H1 (cell line): Measurements from ENCODE around the gene MBD5. TPM values are rescaled to one million over a fixed set of nuclear protein-coding genes. Genes with fewer than 3 reads are reported as not detected.

Experiments used
- CTCF ChIA-PET: fragments of 300-600 bp; sonication (Branson Sonifier 250); formaldehyde crosslinking; loops from one replicate; lab custom pipeline; 2021; ENCODE audit not compliant: partially characterized antibody; lab: Charles Lee
- POLR2A ChIA-PET: fragments of 300-600 bp; sonication (Branson Sonifier 250); formaldehyde crosslinking; loops from one replicate; lab custom pipeline; 2021; ENCODE audit warnings: inconsistent platforms; ENCODE audit not compliant: partially characterized antibody; lab: Charles Lee
- DNase-seq, 2 experiments: peaks; one replicate each; pipeline versions ENCODE4 v3.0.0 to v3.0.0-alpha.2; 2010 to 2022; ENCODE audit warnings: low spot score in 2 of 2, low read depth in 1 of 2, mixed read lengths in 1 of 2
- FAIRE-seq: peaks from 2 replicates; lab custom pipeline; 2011; peaks lifted over from hg19 to GRCh38; lab: Jason Lieb, UNC
- H2AFZ ChIP-seq: 2 replicates; pipeline ENCODE4 v1.8.1; 2012; ENCODE audit warnings: low read length, inconsistent platforms
- H2AK5ac ChIP-seq: 2 replicates; pipeline ENCODE4 v1.6.1; 2013; ENCODE audit warnings: low read depth, low read length
- H2BK120ac ChIP-seq: replicated peaks from 2 replicates; pipeline ENCODE3; 2013; ENCODE audit warnings: low read depth, low read length, inconsistent platforms
- H2BK12ac ChIP-seq: 2 replicates; pipeline ENCODE4 v1.6.1; 2013; ENCODE audit warnings: low read depth, low read length
- H2BK15ac ChIP-seq: 2 replicates; pipeline ENCODE4 v1.6.1; 2013; ENCODE audit warnings: low read length
- H2BK20ac ChIP-seq: 2 replicates; pipeline ENCODE4 v1.6.1; 2013; ENCODE audit warnings: low read length
- H2BK5ac ChIP-seq: 2 replicates; pipeline ENCODE4 v1.6.1; 2013; ENCODE audit warnings: low read depth, low read length
- H3K14ac ChIP-seq: 2 replicates; pipeline ENCODE4 v1.6.1; 2013; ENCODE audit warnings: inconsistent platforms; ENCODE audit not compliant: insufficient read length
- H3K18ac ChIP-seq: 2 replicates; pipeline ENCODE4 v1.6.1; 2013; ENCODE audit warnings: low read length; ENCODE audit errors: extremely low read depth
- H3K23ac ChIP-seq: 2 replicates; pipeline ENCODE4 v1.6.1; 2013; ENCODE audit warnings: inconsistent platforms; ENCODE audit not compliant: insufficient read length
- H3K23me2 ChIP-seq: 2 replicates; pipeline ENCODE4 v1.6.1; 2013; ENCODE audit warnings: low read depth, low read length
- H3K27ac ChIP-seq: 2 replicates; pipeline ENCODE4 v1.6.1; 2011; ENCODE audit warnings: low read depth, low read length, inconsistent platforms
- H3K27me3 ChIP-seq, 4 experiments: replicated peaks in 1 of 4; 1 replicate in 1 of 4; 2 replicates in 3 of 4; pipeline versions ENCODE4 v1.6.1 to v1.8.1; 2011 to 2013; ENCODE audit warnings: low read length in 3 of 4, mild to moderate bottlenecking in 3 of 4, inconsistent platforms in 2 of 4, mixed read lengths in 2 of 4, moderate library complexity in 1 of 4; ENCODE audit not compliant: control insufficient read depth in 3 of 4, insufficient read depth in 3 of 4; ENCODE audit errors: extremely low read depth in 1 of 4
- H3K36me3 ChIP-seq, 4 experiments: 2 replicates each; pipeline versions ENCODE4 v1.6.1 to v1.8.1; 2011 to 2013; ENCODE audit warnings: mild to moderate bottlenecking in 4 of 4, low read length in 3 of 4, moderate library complexity in 2 of 4, control low read depth in 1 of 4, inconsistent platforms in 1 of 4; ENCODE audit not compliant: insufficient read depth in 4 of 4, control insufficient read depth in 2 of 4
- H3K4ac ChIP-seq: replicated peaks from 2 replicates; pipeline ENCODE3; 2013; ENCODE audit warnings: low read length, low read depth, mixed read lengths, inconsistent platforms; ENCODE audit not compliant: insufficient read length
- H3K4me1 ChIP-seq, 4 experiments: replicated peaks in 1 of 4; 1 replicate in 1 of 4; 2 replicates in 3 of 4; pipeline versions ENCODE4 v1.6.1 to v1.8.1; 2011 to 2013; ENCODE audit warnings: low read length in 3 of 4, inconsistent platforms in 2 of 4, mixed read lengths in 1 of 4; ENCODE audit not compliant: insufficient read depth in 4 of 4, control insufficient read depth in 3 of 4
- H3K4me2 ChIP-seq, 2 experiments: 2 replicates each; pipeline versions ENCODE4 v1.6.1 to v1.8.1; 2011 to 2013; ENCODE audit warnings: low read depth in 2 of 2, low read length in 2 of 2, control low read depth in 1 of 2, inconsistent platforms in 1 of 2, mild to moderate bottlenecking in 1 of 2; ENCODE audit not compliant: insufficient read depth in 1 of 2
- H3K4me3 ChIP-seq, 4 experiments: fragments of 200-600, 300-600 bp in 1 of 4; sonication (generic), shearing (Covaris generic), sonication (Bioruptor Twin) in 1 of 4; 2 replicates each; pipeline versions ENCODE4 v1.5.1 to v1.8.1; 2011 to 2016; ENCODE audit warnings: low read length in 4 of 4, low read depth in 3 of 4, control low read depth in 2 of 4, inconsistent platforms in 2 of 4, mild to moderate bottlenecking in 2 of 4, mixed read lengths in 1 of 4, moderate library complexity in 1 of 4; ENCODE audit not compliant: insufficient read depth in 2 of 4; ENCODE audit errors: extremely low read depth in 1 of 4
- H3K56ac ChIP-seq: replicated peaks from 2 replicates; pipeline ENCODE3; 2013; ENCODE audit warnings: low read depth, mild to moderate bottlenecking, mixed read lengths, low read length, inconsistent platforms; ENCODE audit not compliant: insufficient read length
- H3K79me1 ChIP-seq: 2 replicates; pipeline ENCODE4 v1.6.1; 2013; ENCODE audit warnings: low read depth, low read length, control low read depth
- H3K79me2 ChIP-seq, 2 experiments: 2 replicates each; pipeline versions ENCODE4 v1.6.1 to v1.8.1; 2012 to 2013; ENCODE audit warnings: low read length in 2 of 2, mild to moderate bottlenecking in 2 of 2, inconsistent platforms in 1 of 2; ENCODE audit not compliant: insufficient read depth in 2 of 2, control insufficient read depth in 1 of 2
- H3K9ac ChIP-seq, 4 experiments: replicated peaks in 1 of 4; 1 replicate in 1 of 4; 2 replicates in 3 of 4; pipeline versions ENCODE4 v1.6.1 to v1.8.1; 2011 to 2013; ENCODE audit warnings: low read depth in 3 of 4, low read length in 3 of 4, control low read depth in 2 of 4, mild to moderate bottlenecking in 2 of 4, moderate library complexity in 2 of 4, inconsistent platforms in 1 of 4; ENCODE audit errors: extremely low read depth in 1 of 4
- H3K9me3 ChIP-seq, 2 experiments: 2 replicates each; pipeline versions ENCODE4 v1.6.1 to v1.8.1; 2012 to 2013; ENCODE audit warnings: mild to moderate bottlenecking in 2 of 2, moderate library complexity in 2 of 2, control low read depth in 1 of 2, inconsistent platforms in 1 of 2, low read depth in 1 of 2, low read length in 1 of 2, mixed read lengths in 1 of 2; ENCODE audit not compliant: insufficient read depth in 2 of 2
- H4K20me1 ChIP-seq, 2 experiments: replicated peaks in 1 of 2; 2 replicates each; pipeline versions ENCODE3 to v1.8.1; 2011 to 2013; ENCODE audit warnings: inconsistent platforms in 2 of 2, low read length in 2 of 2, mild to moderate bottlenecking in 1 of 2; ENCODE audit not compliant: insufficient read depth in 2 of 2, control insufficient read depth in 1 of 2
- H4K5ac ChIP-seq: 2 replicates; pipeline ENCODE4 v1.6.1; 2013; ENCODE audit warnings: low read length, low read depth, mixed read lengths, inconsistent platforms; ENCODE audit not compliant: insufficient read length
- H4K8ac ChIP-seq: 2 replicates; pipeline ENCODE4 v1.8.0; 2013; ENCODE audit warnings: mild to moderate bottlenecking, moderate library complexity, low read length, inconsistent platforms; ENCODE audit not compliant: insufficient read depth; ENCODE audit errors: extremely low read depth
- H4K91ac ChIP-seq: replicated peaks from 2 replicates; pipeline ENCODE3; 2013; ENCODE audit warnings: low read length, mixed read lengths, inconsistent platforms; ENCODE audit not compliant: insufficient read length
- CBX5 ChIP-seq: fragments of 300-800, 300-1000 bp; sonication (generic); IDR thresholded peaks from 2 replicates; pipeline ENCODE4 v1.7.1; 2016; ENCODE audit warnings: antibody characterized with exemption, low read length, low read depth
- CHD2 ChIP-seq: IDR thresholded peaks from 2 replicates; pipeline ENCODE4 v1.6.1; 2012; ENCODE audit warnings: low read length, improper control_type of control experiment
- CTBP2 ChIP-seq: IDR thresholded peaks from 2 replicates; pipeline ENCODE4 v1.7.0; 2011; ENCODE audit warnings: borderline replicate concordance, mild to moderate bottlenecking, moderate library complexity, mixed read lengths, low read length; ENCODE audit not compliant: insufficient read depth, insufficient read length
- HDAC6 ChIP-seq: IDR thresholded peaks from one replicate; pipeline ENCODE4 v1.7.1; 2012; ENCODE audit warnings: low read depth, mild to moderate bottlenecking, inconsistent platforms, low read length, moderate library complexity
- POLR2AphosphoS5 ChIP-seq: IDR thresholded peaks from 2 replicates; pipeline ENCODE4 v1.6.1; 2011; ENCODE audit warnings: low read depth, low read length
- SP1 ChIP-seq: IDR thresholded peaks from 2 replicates; pipeline ENCODE4 v1.6.1; 2011; ENCODE audit warnings: low read depth, low read length
- SRF ChIP-seq: IDR thresholded peaks from 2 replicates; pipeline ENCODE4 v1.6.1; 2011; ENCODE audit warnings: mild to moderate bottlenecking, low read depth, low read length, moderate library complexity
- ZNF274 ChIP-seq: IDR thresholded peaks from 2 replicates; pipeline ENCODE4 v1.7.0; 2012; ENCODE audit warnings: low read length, borderline replicate concordance; ENCODE audit errors: extremely low read depth
- WGBS, 2 experiments: shearing (Covaris generic) in 1 of 2; methylation state at CpG; one replicate each; pipeline versions ENCODE4 v1.1.6 to v1.1.7; 2013 to 2015; ENCODE audit warnings: low lambda C conversion rate in 2 of 2, mixed read lengths in 2 of 2, inconsistent platforms in 1 of 2, low coverage in 1 of 2, missing lambda C conversion rate in 1 of 2; ENCODE audit not compliant: insufficient replicate concordance in 2 of 2, insufficient coverage in 1 of 2, insufficient read length in 1 of 2; ENCODE audit errors: extremely low coverage in 1 of 2, missing lambda C conversion rate in 1 of 2; 5-methylcytosine and 5-hydroxymethylcytosine counted together
- polyA plus RNA-seq, 7 experiments: library from polyadenylated mRNA; depleted of rRNA in 3 of 7; stranded (reverse) in 5 of 7; unstranded in 2 of 7; fragments of >200 nt in 5 of 7; fragments of 200-250 nt in 2 of 7; gene quantifications; 1 replicate in 5 of 7; 2 replicates in 1 of 7; 4 replicates in 1 of 7; pipeline versions ENCODE4 v1.2.1 to v1.2.3, GENCODE V29; 2011 to 2013; ENCODE audit warnings: missing spikeins in 2 of 7, mixed read lengths in 2 of 7
- total RNA-seq: library from RNA; stranded (reverse); fragmentation: NEBNext Ultra II Directional; extraction: Animal tissue kit (Norgen Biotek cat#: 25700); gene quantifications from 2 replicates; pipeline ENCODE4 v1.2.1, GENCODE V29; 2021
- TF ChIP-seq, protein P1 (sequence below): IDR thresholded peaks from 2 replicates; pipeline ENCODE4 v1.6.1; 2012; ENCODE audit warnings: inconsistent platforms
- TF ChIP-seq, protein P2 (sequence below): IDR thresholded peaks from 2 replicates; pipeline ENCODE4 v1.6.1; 2012; ENCODE audit warnings: low read length, inconsistent platforms

The MBD5 gene
- total and polyA plus RNA-seq, 2 of the 8 experiments (the other 6 are each of a cell fraction or from before 2014, with no cell fraction given) = 9.7 to 29.4 TPM

DNA sequence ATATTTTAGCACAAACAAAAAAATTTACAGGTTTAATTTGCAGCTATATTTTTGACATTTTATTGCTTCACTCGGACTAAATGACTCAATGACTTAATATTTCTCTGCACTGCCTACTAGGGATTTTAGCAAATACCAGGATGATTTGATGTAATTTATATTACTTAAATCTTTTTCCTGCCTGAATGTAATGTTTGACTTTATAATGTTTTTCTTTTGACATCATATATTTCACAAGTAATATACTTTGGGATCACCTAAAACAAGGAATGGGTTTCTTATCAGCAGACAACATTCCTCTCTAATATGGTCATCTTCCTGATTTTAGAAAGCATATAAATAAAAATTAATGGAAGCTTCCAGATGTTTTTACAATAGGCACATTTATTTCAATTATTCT is 370.4 kb downstream of the MBD5 start:
- H2BK20ac ChIP-seq = no peak overlapping the region
- no peak overlapping the region for H2BK12ac ChIP-seq
- no peak overlapping the region for H2BK5ac ChIP-seq
- H4K5ac ChIP-seq = no peak overlapping the region
- no peak overlapping the region for H3K4ac ChIP-seq
- no peak overlapping the region for H2BK120ac ChIP-seq
- H3K4me2 ChIP-seq = no peak overlapping the region
- no peaks in the 10 kb centered on the region for H3K27me3 ChIP-seq
- no peak overlapping the region for H2AK5ac ChIP-seq
- ChIA-PET POLR2A (no interaction called here), CTCF (no interaction called here)
- FAIRE-seq (no peak), DNase-seq (no peak)
- no peak overlapping the region for H4K91ac ChIP-seq
- H3K14ac ChIP-seq = no peak overlapping the region
- H3K23me2 ChIP-seq = no peaks in the 10 kb centered on the region
- 91% methylated on average over 1 of the region's 1 CpG; no CpG with 5 or more reads in 1 of the 2 experiments for WGBS, 2 experiments
- no peaks in the 10 kb centered on the region for H3K9me3 ChIP-seq
- no peak overlapping the region for H3K18ac ChIP-seq
- no peak overlapping the region for H3K27ac ChIP-seq
- H3K36me3 ChIP-seq = no peaks in the 10 kb centered on the region
- no peak overlapping the region for H3K4me3 ChIP-seq
- no peaks in the 10 kb centered on the region for H3K4me1 ChIP-seq
- H4K8ac ChIP-seq = no peak overlapping the region
- no peak overlapping the region for H3K56ac ChIP-seq
- no peak overlapping the region for H2AFZ ChIP-seq
- H3K23ac ChIP-seq = no peak overlapping the region
- H3K79me2 ChIP-seq = no peaks in the 10 kb centered on the region
- no peak overlapping the region for H2BK15ac ChIP-seq
- no peaks in the 10 kb centered on the region for H4K20me1 ChIP-seq
- no peak overlapping the region for H3K9ac ChIP-seq
- H3K79me1 ChIP-seq = no peaks in the 10 kb centered on the region
- TF ChIP-seq, protein P1, sequence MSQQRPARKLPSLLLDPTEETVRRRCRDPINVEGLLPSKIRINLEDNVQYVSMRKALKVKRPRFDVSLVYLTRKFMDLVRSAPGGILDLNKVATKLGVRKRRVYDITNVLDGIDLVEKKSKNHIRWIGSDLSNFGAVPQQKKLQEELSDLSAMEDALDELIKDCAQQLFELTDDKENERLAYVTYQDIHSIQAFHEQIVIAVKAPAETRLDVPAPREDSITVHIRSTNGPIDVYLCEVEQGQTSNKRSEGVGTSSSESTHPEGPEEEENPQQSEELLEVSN = no peak
- no peak for TF ChIP-seq CBX5
- TF ChIP-seq HDAC6 = no peak
- TF ChIP-seq, protein P2, sequence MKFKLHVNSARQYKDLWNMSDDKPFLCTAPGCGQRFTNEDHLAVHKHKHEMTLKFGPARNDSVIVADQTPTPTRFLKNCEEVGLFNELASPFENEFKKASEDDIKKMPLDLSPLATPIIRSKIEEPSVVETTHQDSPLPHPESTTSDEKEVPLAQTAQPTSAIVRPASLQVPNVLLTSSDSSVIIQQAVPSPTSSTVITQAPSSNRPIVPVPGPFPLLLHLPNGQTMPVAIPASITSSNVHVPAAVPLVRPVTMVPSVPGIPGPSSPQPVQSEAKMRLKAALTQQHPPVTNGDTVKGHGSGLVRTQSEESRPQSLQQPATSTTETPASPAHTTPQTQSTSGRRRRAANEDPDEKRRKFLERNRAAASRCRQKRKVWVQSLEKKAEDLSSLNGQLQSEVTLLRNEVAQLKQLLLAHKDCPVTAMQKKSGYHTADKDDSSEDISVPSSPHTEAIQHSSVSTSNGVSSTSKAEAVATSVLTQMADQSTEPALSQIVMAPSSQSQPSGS = no peak
- TF ChIP-seq CTBP2 = no peak
- TF ChIP-seq SP1 = no peak
- TF ChIP-seq SRF = no peak
- no peak for TF ChIP-seq ZNF274
- TF ChIP-seq POLR2AphosphoS5 = no peak
- TF ChIP-seq CHD2 = no peak
